Stimulated activated CD4-positive, alpha-beta T cell treated with anti-CD3 and anti-CD28 coated beads, Interleukin-15, amount 100 ng/mL, for 48 hours (primary cell): ENCODE measurements around the gene OR9A4.

Experiments
- DNase-seq, 2 donors: peaks; one replicate each; pipeline ENCODE4 v3.0.0-alpha.2; 2020; ENCODE audit warnings: low read depth in 2 of 2

Gene OR9A4

DNA sequence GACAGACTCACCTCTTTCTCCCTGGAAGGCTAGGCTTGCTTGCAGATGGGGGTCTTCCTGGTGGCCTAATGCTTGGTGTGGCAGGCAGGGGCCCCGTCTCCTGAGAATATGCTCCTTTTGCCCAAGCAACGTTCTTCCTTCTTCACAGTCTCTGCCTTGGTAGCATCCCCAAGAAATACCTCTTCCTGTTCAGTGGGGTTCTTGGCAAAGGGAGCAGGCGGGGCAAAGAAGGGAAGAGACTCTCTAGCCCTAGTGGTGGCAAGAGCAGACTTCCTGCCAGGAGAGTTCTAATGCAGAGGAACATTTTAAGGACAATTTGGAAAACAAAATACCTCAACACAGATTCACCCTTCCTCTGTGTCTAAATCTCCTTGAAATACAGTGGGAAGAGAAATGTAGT, 30.6 kb downstream of the OR9A4 start, which contains the start of gene CLEC5A:
Gene CLEC5A (minus strand): TSS at position 179 of the 400 bp plus-strand sequence. CDS start 682 bp downstream, outside the sequence.
- no peak for DNase-seq

DNA sequence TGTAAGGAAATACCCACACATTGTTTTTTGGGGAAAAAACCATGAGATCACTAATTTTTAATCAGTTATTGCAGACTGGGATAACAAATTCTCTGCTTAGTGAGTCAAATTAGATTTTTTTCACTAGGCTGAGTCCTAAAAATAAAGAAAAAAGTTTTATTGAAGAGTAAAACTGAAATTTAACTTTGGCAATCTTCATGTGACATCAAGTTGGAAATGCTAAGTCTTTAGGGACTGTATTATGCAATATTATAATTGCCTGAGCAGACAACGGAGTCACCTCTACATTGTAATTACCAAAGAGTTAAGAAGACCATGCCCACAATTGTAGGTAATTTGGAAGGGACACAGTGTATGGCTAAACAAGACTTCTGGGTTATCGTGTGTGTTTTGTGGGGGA, 32.8 kb downstream of the OR9A4 start:
- DNase-seq = no peak

DNA sequence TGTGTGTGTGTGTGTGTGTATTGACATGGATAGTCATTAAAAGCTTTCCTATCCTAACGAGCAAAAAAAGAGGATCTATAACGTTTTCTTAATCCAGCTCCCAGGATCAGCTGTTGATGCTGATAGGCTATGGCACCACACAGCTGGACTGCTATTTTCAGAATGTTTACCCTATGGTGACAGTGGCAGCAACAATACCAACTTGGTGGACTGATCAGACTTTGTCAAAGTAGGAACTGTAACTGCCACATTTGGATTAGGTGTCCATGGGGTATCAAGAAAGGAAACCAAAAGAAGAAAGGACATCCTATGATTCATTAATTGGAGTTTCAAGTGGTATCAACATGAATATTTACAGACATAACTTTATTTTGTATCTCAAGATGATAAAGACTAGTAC, 33.3 kb downstream of the OR9A4 start:
- no peak for DNase-seq

DNA sequence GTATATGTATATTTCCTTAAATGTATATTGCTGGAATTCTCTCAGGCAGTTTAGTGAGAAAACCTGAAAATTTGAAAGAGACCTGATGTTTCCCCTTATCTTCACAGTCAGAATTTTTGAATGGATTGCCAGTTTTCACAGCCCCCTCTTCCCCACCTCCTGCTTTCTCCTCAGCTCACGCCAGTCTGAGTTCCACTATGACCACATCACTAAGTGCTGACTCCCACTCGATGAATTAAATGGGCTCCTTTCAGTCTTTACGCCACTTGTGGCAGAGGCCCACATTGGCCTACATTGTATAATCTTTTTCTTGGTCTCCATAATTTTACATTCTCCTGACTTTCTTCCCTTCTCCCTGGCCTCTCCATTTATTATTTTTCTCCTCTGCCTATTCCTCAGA, 33.7 kb downstream of the OR9A4 start:
- no peak for DNase-seq

DNA sequence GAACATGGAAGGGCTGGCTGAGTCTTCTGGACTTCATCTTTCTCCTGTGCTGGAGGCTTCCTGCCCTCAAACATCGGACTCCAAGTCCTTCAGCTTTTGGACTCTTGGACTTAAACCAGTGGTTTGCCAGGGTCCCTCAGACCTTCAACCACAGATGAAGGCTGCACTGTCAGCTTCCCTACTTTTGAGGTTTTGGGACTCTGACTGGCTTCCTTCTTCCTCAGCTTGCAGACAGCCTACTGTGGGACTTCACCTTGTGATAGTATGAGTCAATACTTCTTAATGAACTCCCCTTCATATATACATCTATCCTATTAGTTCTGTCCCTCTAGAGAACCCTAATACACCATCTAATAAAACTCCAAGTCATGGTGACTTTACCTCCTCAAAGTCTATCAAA, 34.6 kb downstream of the OR9A4 start:
- no peak for DNase-seq

DNA sequence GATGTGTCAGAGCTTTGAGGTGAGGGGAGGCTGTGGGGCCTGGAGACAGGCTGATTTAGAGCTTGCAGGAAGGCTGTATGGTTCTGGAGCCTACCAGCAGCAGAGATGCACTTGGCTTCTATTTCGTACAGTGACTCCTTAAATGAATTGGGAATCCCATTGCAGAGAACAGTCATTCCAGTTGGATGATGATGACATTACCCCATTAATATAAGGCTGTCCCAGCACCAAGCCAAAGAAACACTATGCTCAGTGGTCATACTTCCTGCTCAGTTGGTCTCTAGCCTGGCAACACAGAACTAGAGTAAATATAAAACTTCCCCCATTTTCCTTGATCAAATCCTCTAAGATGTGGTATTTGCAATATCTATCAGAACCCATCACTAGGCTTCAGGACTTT, 36.3 kb downstream of the OR9A4 start:
- DNase-seq = no peak

DNA sequence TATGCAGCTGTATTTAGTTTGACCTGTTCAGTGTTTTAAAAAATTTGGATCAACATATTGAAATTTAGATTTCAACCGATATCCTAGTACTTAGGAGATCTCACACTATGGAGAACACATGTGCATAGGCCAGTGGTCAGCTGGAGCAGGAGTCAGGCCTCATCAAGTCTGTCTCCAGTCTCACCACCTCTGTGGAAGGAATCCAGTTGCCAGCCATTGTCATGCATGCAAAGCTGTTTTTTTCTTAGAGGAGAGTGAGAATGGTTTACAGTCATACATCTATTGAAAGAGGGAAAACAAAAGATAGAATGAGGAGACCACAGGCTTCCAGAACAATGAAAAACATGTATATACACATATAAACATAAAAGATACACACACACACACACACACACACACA, 38.1 kb downstream of the OR9A4 start:
- DNase-seq = no peak

DNA sequence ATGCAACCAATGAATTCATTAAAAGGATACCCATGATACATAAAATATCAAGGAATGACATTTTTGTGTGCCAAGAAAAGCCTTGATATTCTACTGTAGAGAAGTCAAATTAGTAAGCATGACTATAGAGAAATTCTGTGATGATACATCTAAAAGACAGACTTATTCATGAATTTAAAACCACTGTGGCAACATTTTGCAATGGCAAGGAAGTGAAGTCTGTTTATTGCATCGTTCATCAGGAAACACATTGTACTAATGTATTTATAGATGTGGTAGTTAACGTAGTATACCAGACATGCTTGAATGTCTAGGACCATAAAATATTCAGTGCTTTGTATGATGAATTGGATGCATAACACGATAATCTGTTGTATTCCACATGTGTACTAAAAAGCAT, 39.9 kb downstream of the OR9A4 start:
- no peak for DNase-seq

DNA sequence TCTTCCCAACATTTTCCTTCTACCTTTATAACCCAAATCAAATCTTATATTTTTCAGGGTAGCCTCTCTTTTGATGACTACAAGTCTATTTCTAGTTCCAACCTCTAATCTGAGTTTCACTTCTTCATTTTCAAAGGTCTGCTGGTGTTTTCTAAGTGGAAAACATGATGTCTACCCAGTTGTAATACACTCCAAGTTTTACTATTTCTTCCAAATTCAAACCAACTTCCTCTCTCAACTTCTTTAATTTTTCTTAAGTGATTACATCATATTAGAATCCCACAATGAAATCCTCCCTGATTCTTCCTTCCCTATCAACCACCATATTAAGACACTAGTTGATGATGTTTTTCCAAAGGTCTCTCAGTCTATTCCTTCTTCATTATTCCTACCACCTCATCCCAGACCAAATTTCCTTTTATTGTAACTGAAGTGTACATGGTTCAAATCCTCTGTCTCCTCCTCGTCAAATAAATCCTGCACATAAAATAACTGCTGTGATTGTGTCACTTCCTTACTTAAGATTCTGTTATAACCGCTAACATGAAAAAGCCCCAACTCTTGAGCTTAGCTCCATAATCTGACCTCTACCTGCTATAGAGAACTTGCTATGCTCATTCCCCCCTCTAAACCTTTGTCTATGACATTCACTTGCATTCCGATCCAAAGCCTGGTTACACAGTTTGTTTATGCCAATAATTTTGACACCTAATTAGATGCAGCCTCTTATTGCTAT, 44.7 kb downstream of the OR9A4 start:
- no peak for DNase-seq
